Activated naive CD4-positive, alpha-beta T cell treated with anti-CD3 and anti-CD28 coated beads, Interleukin-2, amount 50 U/mL, for 16 hours (primary cell): ENCODE data around the gene ITGA4.

Experiments
- DNase-seq: peaks from one replicate; pipeline ENCODE4 v3.0.0-alpha.2; 2020

The ITGA4 gene

DNA sequence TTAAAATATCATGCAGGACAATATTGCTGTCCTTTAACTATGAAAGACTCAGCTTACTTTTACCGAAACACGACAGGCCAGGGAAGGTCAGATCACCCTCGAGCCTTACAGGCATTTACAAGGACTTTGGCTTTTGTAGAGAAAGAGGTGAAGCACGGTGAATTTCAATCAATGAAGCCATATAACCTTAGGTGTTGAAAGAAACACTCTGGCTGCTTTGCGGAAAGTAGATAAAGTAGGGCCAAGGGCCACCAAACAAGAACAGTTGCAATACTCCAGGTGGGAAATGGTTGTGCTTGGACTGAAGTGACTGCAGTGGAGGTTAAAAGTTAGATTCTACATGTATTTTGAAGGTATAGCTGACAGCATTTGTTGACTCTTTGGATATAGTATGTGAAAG is 119.2 kb downstream of the ITGA4 start:
- DNase-seq: no peak

DNA sequence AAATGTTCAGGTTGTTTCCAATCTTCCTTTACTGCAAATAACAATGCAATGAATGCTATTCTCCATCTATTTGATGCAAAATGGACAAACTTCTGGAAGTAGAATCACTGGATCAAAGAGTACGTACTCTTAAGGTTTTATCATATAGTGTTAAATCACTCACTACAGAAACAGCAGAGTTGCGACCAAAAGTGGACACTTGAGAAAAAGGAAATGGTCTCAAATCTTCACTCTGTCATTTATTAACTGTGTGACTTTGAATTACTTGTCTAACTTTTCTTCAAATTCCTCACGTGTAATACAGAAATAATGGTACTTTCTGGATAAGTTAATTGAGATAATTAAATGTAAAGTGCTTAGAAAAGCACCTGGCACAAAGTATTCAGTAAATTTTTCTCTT is 121.6 kb downstream of the ITGA4 start:
- DNase-seq: no peak

DNA sequence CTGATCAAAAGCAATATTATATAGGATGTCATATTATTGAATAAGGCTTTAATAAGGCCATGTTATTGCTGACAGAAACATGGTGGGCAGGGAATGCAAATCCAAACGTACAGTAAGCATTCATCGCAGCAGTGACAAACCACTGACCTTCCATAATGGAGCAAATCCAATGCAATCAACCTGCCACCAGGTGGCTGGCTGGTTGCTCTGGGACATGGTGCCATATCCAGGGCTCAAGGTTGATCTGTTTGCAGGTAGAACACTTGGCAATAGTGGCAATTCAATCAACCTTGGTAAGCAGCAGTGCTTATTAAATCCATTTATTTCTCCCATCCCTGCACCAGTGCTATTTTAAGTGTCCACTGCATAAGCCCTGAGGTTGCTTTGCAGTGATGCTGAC is 124.3 kb downstream of the ITGA4 start:
- no peak for DNase-seq

DNA sequence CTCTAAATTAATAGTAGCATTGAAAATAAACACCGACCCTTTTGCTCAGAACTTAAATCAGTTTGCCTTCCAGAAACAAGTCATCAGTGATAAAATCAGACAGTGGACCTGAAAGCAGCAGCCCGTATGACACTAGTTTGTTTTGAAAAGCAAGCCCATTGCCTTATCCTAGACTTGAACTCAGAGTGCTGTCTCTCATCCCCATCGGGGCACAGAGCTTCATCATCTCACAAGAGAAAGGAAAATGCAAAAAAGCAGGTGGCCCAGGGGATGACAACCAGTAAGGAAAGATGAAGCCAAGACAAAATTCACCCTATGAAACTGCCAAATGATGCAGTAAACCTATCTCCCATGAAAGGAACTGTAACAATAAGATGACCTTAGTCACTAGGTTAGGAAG is 128.5 kb downstream of the ITGA4 start:
- DNase-seq: no peak
